H1 (cell line): Measurements from ENCODE around the gene MATN1. TPM values are rescaled to one million over a fixed set of nuclear protein-coding genes. Genes with fewer than 3 reads are reported as not detected.

Source experiments
- CTCF ChIA-PET: fragments of 300-600 bp; sonication (Branson Sonifier 250); formaldehyde crosslinking; loops from one replicate; lab custom pipeline; 2021; ENCODE audit not compliant: partially characterized antibody; lab: Charles Lee
- POLR2A ChIA-PET: fragments of 300-600 bp; sonication (Branson Sonifier 250); formaldehyde crosslinking; loops from one replicate; lab custom pipeline; 2021; ENCODE audit warnings: inconsistent platforms; ENCODE audit not compliant: partially characterized antibody; lab: Charles Lee
- DNase-seq, 2 experiments: peaks; one replicate each; pipeline versions ENCODE4 v3.0.0 to v3.0.0-alpha.2; 2010 to 2022; ENCODE audit warnings: low spot score in 2 of 2, low read depth in 1 of 2, mixed read lengths in 1 of 2
- FAIRE-seq: peaks from 2 replicates; lab custom pipeline; 2011; peaks lifted over from hg19 to GRCh38; lab: Jason Lieb, UNC
- H2AFZ ChIP-seq: 2 replicates; pipeline ENCODE4 v1.8.1; 2012; ENCODE audit warnings: low read length, inconsistent platforms
- H2AK5ac ChIP-seq: 2 replicates; pipeline ENCODE4 v1.6.1; 2013; ENCODE audit warnings: low read depth, low read length
- H2BK120ac ChIP-seq: replicated peaks from 2 replicates; pipeline ENCODE3; 2013; ENCODE audit warnings: low read depth, low read length, inconsistent platforms
- H2BK12ac ChIP-seq: 2 replicates; pipeline ENCODE4 v1.6.1; 2013; ENCODE audit warnings: low read depth, low read length
- H2BK15ac ChIP-seq: 2 replicates; pipeline ENCODE4 v1.6.1; 2013; ENCODE audit warnings: low read length
- H2BK20ac ChIP-seq: 2 replicates; pipeline ENCODE4 v1.6.1; 2013; ENCODE audit warnings: low read length
- H2BK5ac ChIP-seq: 2 replicates; pipeline ENCODE4 v1.6.1; 2013; ENCODE audit warnings: low read depth, low read length
- H3K14ac ChIP-seq: 2 replicates; pipeline ENCODE4 v1.6.1; 2013; ENCODE audit warnings: inconsistent platforms; ENCODE audit not compliant: insufficient read length
- H3K18ac ChIP-seq: 2 replicates; pipeline ENCODE4 v1.6.1; 2013; ENCODE audit warnings: low read length; ENCODE audit errors: extremely low read depth
- H3K23ac ChIP-seq: 2 replicates; pipeline ENCODE4 v1.6.1; 2013; ENCODE audit warnings: inconsistent platforms; ENCODE audit not compliant: insufficient read length
- H3K23me2 ChIP-seq: 2 replicates; pipeline ENCODE4 v1.6.1; 2013; ENCODE audit warnings: low read depth, low read length
- H3K27ac ChIP-seq: 2 replicates; pipeline ENCODE4 v1.6.1; 2011; ENCODE audit warnings: low read depth, low read length, inconsistent platforms
- H3K27me3 ChIP-seq, 4 experiments: replicated peaks in 1 of 4; 1 replicate in 1 of 4; 2 replicates in 3 of 4; pipeline versions ENCODE4 v1.6.1 to v1.8.1; 2011 to 2013; ENCODE audit warnings: low read length in 3 of 4, mild to moderate bottlenecking in 3 of 4, inconsistent platforms in 2 of 4, mixed read lengths in 2 of 4, moderate library complexity in 1 of 4; ENCODE audit not compliant: control insufficient read depth in 3 of 4, insufficient read depth in 3 of 4; ENCODE audit errors: extremely low read depth in 1 of 4
- H3K36me3 ChIP-seq, 4 experiments: 2 replicates each; pipeline versions ENCODE4 v1.6.1 to v1.8.1; 2011 to 2013; ENCODE audit warnings: mild to moderate bottlenecking in 4 of 4, low read length in 3 of 4, moderate library complexity in 2 of 4, control low read depth in 1 of 4, inconsistent platforms in 1 of 4; ENCODE audit not compliant: insufficient read depth in 4 of 4, control insufficient read depth in 2 of 4
- H3K4ac ChIP-seq: replicated peaks from 2 replicates; pipeline ENCODE3; 2013; ENCODE audit warnings: low read length, low read depth, mixed read lengths, inconsistent platforms; ENCODE audit not compliant: insufficient read length
- H3K4me1 ChIP-seq, 4 experiments: replicated peaks in 1 of 4; 1 replicate in 1 of 4; 2 replicates in 3 of 4; pipeline versions ENCODE4 v1.6.1 to v1.8.1; 2011 to 2013; ENCODE audit warnings: low read length in 3 of 4, inconsistent platforms in 2 of 4, mixed read lengths in 1 of 4; ENCODE audit not compliant: insufficient read depth in 4 of 4, control insufficient read depth in 3 of 4
- H3K4me2 ChIP-seq, 2 experiments: 2 replicates each; pipeline versions ENCODE4 v1.6.1 to v1.8.1; 2011 to 2013; ENCODE audit warnings: low read depth in 2 of 2, low read length in 2 of 2, control low read depth in 1 of 2, inconsistent platforms in 1 of 2, mild to moderate bottlenecking in 1 of 2; ENCODE audit not compliant: insufficient read depth in 1 of 2
- H3K4me3 ChIP-seq, 4 experiments: fragments of 200-600, 300-600 bp in 1 of 4; sonication (generic), shearing (Covaris generic), sonication (Bioruptor Twin) in 1 of 4; 2 replicates each; pipeline versions ENCODE4 v1.5.1 to v1.8.1; 2011 to 2016; ENCODE audit warnings: low read length in 4 of 4, low read depth in 3 of 4, control low read depth in 2 of 4, inconsistent platforms in 2 of 4, mild to moderate bottlenecking in 2 of 4, mixed read lengths in 1 of 4, moderate library complexity in 1 of 4; ENCODE audit not compliant: insufficient read depth in 2 of 4; ENCODE audit errors: extremely low read depth in 1 of 4
- H3K56ac ChIP-seq: replicated peaks from 2 replicates; pipeline ENCODE3; 2013; ENCODE audit warnings: low read depth, mild to moderate bottlenecking, mixed read lengths, low read length, inconsistent platforms; ENCODE audit not compliant: insufficient read length
- H3K79me1 ChIP-seq: 2 replicates; pipeline ENCODE4 v1.6.1; 2013; ENCODE audit warnings: low read depth, low read length, control low read depth
- H3K79me2 ChIP-seq, 2 experiments: 2 replicates each; pipeline versions ENCODE4 v1.6.1 to v1.8.1; 2012 to 2013; ENCODE audit warnings: low read length in 2 of 2, mild to moderate bottlenecking in 2 of 2, inconsistent platforms in 1 of 2; ENCODE audit not compliant: insufficient read depth in 2 of 2, control insufficient read depth in 1 of 2
- H3K9ac ChIP-seq, 4 experiments: replicated peaks in 1 of 4; 1 replicate in 1 of 4; 2 replicates in 3 of 4; pipeline versions ENCODE4 v1.6.1 to v1.8.1; 2011 to 2013; ENCODE audit warnings: low read depth in 3 of 4, low read length in 3 of 4, control low read depth in 2 of 4, mild to moderate bottlenecking in 2 of 4, moderate library complexity in 2 of 4, inconsistent platforms in 1 of 4; ENCODE audit errors: extremely low read depth in 1 of 4
- H3K9me3 ChIP-seq, 2 experiments: 2 replicates each; pipeline versions ENCODE4 v1.6.1 to v1.8.1; 2012 to 2013; ENCODE audit warnings: mild to moderate bottlenecking in 2 of 2, moderate library complexity in 2 of 2, control low read depth in 1 of 2, inconsistent platforms in 1 of 2, low read depth in 1 of 2, low read length in 1 of 2, mixed read lengths in 1 of 2; ENCODE audit not compliant: insufficient read depth in 2 of 2
- H4K20me1 ChIP-seq, 2 experiments: replicated peaks in 1 of 2; 2 replicates each; pipeline versions ENCODE3 to v1.8.1; 2011 to 2013; ENCODE audit warnings: inconsistent platforms in 2 of 2, low read length in 2 of 2, mild to moderate bottlenecking in 1 of 2; ENCODE audit not compliant: insufficient read depth in 2 of 2, control insufficient read depth in 1 of 2
- H4K5ac ChIP-seq: 2 replicates; pipeline ENCODE4 v1.6.1; 2013; ENCODE audit warnings: low read length, low read depth, mixed read lengths, inconsistent platforms; ENCODE audit not compliant: insufficient read length
- H4K8ac ChIP-seq: 2 replicates; pipeline ENCODE4 v1.8.0; 2013; ENCODE audit warnings: mild to moderate bottlenecking, moderate library complexity, low read length, inconsistent platforms; ENCODE audit not compliant: insufficient read depth; ENCODE audit errors: extremely low read depth
- H4K91ac ChIP-seq: replicated peaks from 2 replicates; pipeline ENCODE3; 2013; ENCODE audit warnings: low read length, mixed read lengths, inconsistent platforms; ENCODE audit not compliant: insufficient read length
- CREB1 ChIP-seq: IDR thresholded peaks from 2 replicates; pipeline ENCODE4 v1.6.1; 2012; ENCODE audit warnings: inconsistent platforms
- GTF2F1 ChIP-seq: IDR thresholded peaks from 2 replicates; pipeline ENCODE4 v1.6.1; 2012; ENCODE audit warnings: low read depth, low read length, improper control_type of control experiment, borderline replicate concordance
- PHF8 ChIP-seq: fragments of 200-600 bp; sonication (generic); conservative IDR thresholded peaks from 2 replicates; pipeline ENCODE4 v1.7.1; 2012; ENCODE audit warnings: low read depth, mild to moderate bottlenecking, inconsistent platforms, low read length, moderate library complexity
- RFX5 ChIP-seq: IDR thresholded peaks from 2 replicates; pipeline ENCODE4 v1.6.1; 2011; ENCODE audit warnings: low read depth, low read length, improper control_type of control experiment, borderline replicate concordance
- RNF2 ChIP-seq: fragments of 200-900, 300-1000 bp; sonication (generic); IDR thresholded peaks from 2 replicates; pipeline ENCODE4 v1.7.1; 2016; ENCODE audit warnings: borderline replicate concordance, low read depth, mild to moderate bottlenecking, antibody characterized with exemption, low read length; ENCODE audit not compliant: poor library complexity, severe bottlenecking; ENCODE audit errors: missing control alignments
- SIRT6 ChIP-seq: IDR thresholded peaks from one replicate; pipeline ENCODE4 v1.7.1; 2012; ENCODE audit warnings: low read length, inconsistent platforms
- WGBS, 2 experiments: shearing (Covaris generic) in 1 of 2; methylation state at CpG; one replicate each; pipeline versions ENCODE4 v1.1.6 to v1.1.7; 2013 to 2015; ENCODE audit warnings: low lambda C conversion rate in 2 of 2, mixed read lengths in 2 of 2, inconsistent platforms in 1 of 2, low coverage in 1 of 2, missing lambda C conversion rate in 1 of 2; ENCODE audit not compliant: insufficient replicate concordance in 2 of 2, insufficient coverage in 1 of 2, insufficient read length in 1 of 2; ENCODE audit errors: extremely low coverage in 1 of 2, missing lambda C conversion rate in 1 of 2; 5-methylcytosine and 5-hydroxymethylcytosine counted together
- polyA plus RNA-seq, 7 experiments: library from polyadenylated mRNA; depleted of rRNA in 3 of 7; stranded (reverse) in 5 of 7; unstranded in 2 of 7; fragments of >200 nt in 5 of 7; fragments of 200-250 nt in 2 of 7; gene quantifications; 1 replicate in 5 of 7; 2 replicates in 1 of 7; 4 replicates in 1 of 7; pipeline versions ENCODE4 v1.2.1 to v1.2.3, GENCODE V29; 2011 to 2013; ENCODE audit warnings: missing spikeins in 2 of 7, mixed read lengths in 2 of 7
- total RNA-seq: library from RNA; stranded (reverse); fragmentation: NEBNext Ultra II Directional; extraction: Animal tissue kit (Norgen Biotek cat#: 25700); gene quantifications from 2 replicates; pipeline ENCODE4 v1.2.1, GENCODE V29; 2021
- TF ChIP-seq, protein P1 (sequence below): IDR thresholded peaks from 2 replicates; pipeline ENCODE4 v1.6.1; 2012; ENCODE audit warnings: inconsistent platforms
- TF ChIP-seq, protein P2 (sequence below): IDR thresholded peaks from 2 replicates; pipeline ENCODE4 v1.6.1; 2011; ENCODE audit warnings: low read depth, mild to moderate bottlenecking, low read length; ENCODE audit not compliant: insufficient read depth

MATN1 gene
- total and polyA plus RNA-seq, 2 of the 8 experiments (the other 6 are each of a cell fraction or from before 2014, with no cell fraction given) = 0.12 to 0.28 TPM

DNA sequence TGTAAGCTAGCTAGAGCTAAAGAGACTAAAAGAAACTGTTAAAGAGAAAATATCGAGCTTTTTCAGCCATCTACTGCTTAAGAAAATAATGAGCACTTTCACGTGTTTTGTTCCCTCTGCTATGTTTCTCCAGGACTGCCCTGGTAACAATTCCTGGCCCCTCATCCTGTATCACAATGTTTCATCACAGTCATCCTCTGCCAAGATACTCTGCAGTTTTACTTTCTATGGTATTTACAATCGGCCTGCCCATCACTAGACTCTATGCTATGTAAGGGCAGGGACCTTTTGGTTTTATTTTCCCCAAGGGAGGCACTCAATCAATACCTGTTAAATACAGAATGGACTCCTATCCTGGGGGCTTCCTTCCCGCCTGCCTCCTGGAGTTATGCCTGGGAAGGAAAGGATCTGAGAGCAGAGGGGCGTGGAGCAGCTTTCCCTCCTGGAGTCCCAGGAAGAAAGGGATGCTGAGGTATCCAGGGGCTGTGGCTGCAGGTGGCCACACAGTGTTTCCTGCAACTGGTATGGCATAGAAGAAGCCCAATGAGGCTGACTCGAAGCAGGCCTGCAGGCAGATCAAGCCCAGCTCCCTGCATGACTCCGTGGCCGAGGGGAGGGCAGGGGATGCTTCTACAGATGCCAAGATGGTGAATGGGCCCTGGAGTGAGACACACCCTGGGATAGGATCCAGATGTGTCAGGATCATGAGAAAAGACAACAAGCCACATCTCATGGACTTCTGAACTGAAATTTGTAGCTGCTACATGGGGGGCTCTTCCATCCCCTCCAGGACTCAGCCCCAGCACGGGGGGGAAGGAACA is 52.9 kb downstream of the MATN1 start:
- Histone ChIP-seq H3K9me3 (no peaks in the 10 kb centered on the region), H3K79me2 (no peaks in the 10 kb centered on the region), H2BK12ac (no peak overlapping the region), H4K5ac (no peak overlapping the region), H3K79me1 (no peaks in the 10 kb centered on the region), H2BK20ac (no peak overlapping the region), H3K36me3 (no peaks in the 10 kb centered on the region), H3K4me3 (no peak overlapping the region), H4K91ac (no peak overlapping the region), H4K8ac (no peak overlapping the region), H2AK5ac (no peak overlapping the region), H3K4ac (no peak overlapping the region), H3K27me3 (no peaks in the 10 kb centered on the region), H3K27ac (no peak overlapping the region; the same call in 1 of the 2 replicates), H3K23ac (no peak overlapping the region), H2BK5ac (no peak overlapping the region), H2BK120ac (no peak overlapping the region), H3K14ac (no peak overlapping the region), H4K20me1 (no peaks in the 10 kb centered on the region), H3K18ac (no peak overlapping the region), H3K4me1 (no peaks in the 10 kb centered on the region; a peak in 2 of 7 replicates), H3K4me2 (no peak overlapping the region), H3K23me2 (no peaks in the 10 kb centered on the region), H2BK15ac (no peak overlapping the region), H3K56ac (no peak overlapping the region), H2AFZ (no peak overlapping the region), H3K9ac (no peak overlapping the region)
- FAIRE-seq (no peak), DNase-seq (no peak)
- ChIA-PET CTCF (interaction anchor here (0.9 to 2.0 kb wide), 3 partner anchors 14 to 52 kb away, joined by 3 to 7 read pairs (median 3); no protein-coding TSS in a partner anchor), POLR2A (interaction anchor here (1.1 kb wide), 1 partner anchor 14 kb away, joined by 3 read pairs; no protein-coding TSS in a partner anchor)
- WGBS, 2 experiments = 84% methylated on average over 9 of the region's 9 CpGs; no CpG with 5 or more reads in 1 of the 2 experiments
- TF ChIP-seq CREB1 = no peak
- no peak for TF ChIP-seq RFX5
- TF ChIP-seq, protein P1, sequence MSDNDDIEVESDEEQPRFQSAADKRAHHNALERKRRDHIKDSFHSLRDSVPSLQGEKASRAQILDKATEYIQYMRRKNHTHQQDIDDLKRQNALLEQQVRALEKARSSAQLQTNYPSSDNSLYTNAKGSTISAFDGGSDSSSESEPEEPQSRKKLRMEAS = no peak
- no peak for TF ChIP-seq GTF2F1
- TF ChIP-seq RNF2 = no peak
- TF ChIP-seq PHF8 = no peak
- no peak for TF ChIP-seq SIRT6
- TF ChIP-seq, protein P2, sequence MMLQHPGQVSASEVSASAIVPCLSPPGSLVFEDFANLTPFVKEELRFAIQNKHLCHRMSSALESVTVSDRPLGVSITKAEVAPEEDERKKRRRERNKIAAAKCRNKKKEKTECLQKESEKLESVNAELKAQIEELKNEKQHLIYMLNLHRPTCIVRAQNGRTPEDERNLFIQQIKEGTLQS = no peak
